ENCODE results near the gene AMZ1.
"Not testable (repeated sequence)": the region's sequence is repeated elsewhere in the genome, so short reads cannot be mapped to it uniquely, and the experiment has no call there.

AMZ1 gene

DNA sequence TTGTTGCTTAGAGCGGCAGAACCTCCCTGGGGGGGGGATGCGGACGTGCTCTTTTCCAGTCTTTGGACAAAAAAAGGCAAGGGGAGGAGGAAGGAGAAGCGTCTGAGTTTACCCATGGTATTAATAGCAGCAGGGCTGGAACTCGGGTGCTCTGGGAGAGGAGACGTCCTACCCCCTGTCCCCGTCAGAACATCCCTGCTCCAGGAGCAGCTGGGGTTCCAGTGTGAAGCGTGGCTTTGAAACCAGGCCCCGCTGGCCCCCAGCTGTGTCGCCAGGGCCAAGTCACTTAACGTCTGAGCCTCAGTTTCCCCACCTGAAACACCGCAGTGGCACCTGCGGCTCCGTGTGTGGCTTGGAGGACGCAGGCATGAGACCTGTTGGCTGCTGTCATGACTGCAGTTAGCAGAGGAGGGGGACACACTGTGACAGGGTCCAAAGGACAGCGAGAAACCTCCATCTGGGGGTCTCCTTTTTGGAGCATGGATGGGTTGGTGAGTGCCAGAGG is 1.4 kb downstream of the AMZ1 start:
- TF ChIP-seq, protein P1, sequence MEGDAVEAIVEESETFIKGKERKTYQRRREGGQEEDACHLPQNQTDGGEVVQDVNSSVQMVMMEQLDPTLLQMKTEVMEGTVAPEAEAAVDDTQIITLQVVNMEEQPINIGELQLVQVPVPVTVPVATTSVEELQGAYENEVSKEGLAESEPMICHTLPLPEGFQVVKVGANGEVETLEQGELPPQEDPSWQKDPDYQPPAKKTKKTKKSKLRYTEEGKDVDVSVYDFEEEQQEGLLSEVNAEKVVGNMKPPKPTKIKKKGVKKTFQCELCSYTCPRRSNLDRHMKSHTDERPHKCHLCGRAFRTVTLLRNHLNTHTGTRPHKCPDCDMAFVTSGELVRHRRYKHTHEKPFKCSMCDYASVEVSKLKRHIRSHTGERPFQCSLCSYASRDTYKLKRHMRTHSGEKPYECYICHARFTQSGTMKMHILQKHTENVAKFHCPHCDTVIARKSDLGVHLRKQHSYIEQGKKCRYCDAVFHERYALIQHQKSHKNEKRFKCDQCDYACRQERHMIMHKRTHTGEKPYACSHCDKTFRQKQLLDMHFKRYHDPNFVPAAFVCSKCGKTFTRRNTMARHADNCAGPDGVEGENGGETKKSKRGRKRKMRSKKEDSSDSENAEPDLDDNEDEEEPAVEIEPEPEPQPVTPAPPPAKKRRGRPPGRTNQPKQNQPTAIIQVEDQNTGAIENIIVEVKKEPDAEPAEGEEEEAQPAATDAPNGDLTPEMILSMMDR (IDR thresholded peaks at IDR 0.05; ENCODE audit: borderline replicate concordance, insufficient read depth, low read depth, low read length) = no peak
- peak overlapping the region; percentile 78 for H3K4me3 ChIP-seq (ENCODE audit: low read depth, low read length)

DNA sequence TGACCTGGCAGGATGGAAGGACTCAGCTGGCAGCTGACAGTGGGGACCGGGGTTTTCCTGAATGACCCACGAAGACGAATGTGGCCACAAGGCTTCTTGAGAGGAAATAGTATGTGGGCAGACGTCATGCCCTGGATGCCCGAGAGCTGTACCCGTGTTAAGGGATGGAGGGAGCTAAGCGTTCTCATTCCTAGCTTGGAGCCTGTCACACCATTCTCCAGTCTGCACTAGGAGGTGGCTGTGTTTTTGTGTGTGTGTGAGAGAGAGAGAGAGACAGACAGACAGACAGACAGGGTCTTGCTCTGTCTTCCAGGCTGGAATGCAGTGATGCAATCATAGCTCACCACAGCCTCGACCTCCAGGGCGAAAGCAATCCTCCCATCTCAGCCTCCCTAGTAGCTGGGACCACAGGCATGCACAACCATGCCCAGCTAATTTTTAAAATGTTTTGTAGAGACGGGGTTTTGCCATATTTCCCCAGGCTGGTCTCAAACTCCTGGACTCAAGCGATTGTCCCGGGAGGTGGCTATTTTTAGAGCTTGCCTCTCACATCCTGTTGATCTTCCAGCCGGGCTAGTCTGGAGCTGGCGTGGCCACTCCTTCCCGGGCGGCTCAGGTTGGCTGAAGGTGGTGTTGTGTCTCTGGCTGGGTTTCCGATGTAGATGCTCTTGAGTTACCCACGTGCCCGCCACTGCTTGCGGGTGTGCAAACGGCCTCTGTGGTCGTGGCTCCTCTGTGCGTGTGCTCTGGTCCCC is 2.1 kb downstream of the AMZ1 start:
- TF ChIP-seq, protein P1 (IDR thresholded peaks at IDR 0.05; ENCODE audit: borderline replicate concordance, insufficient read depth, low read depth, low read length) = no peak

DNA sequence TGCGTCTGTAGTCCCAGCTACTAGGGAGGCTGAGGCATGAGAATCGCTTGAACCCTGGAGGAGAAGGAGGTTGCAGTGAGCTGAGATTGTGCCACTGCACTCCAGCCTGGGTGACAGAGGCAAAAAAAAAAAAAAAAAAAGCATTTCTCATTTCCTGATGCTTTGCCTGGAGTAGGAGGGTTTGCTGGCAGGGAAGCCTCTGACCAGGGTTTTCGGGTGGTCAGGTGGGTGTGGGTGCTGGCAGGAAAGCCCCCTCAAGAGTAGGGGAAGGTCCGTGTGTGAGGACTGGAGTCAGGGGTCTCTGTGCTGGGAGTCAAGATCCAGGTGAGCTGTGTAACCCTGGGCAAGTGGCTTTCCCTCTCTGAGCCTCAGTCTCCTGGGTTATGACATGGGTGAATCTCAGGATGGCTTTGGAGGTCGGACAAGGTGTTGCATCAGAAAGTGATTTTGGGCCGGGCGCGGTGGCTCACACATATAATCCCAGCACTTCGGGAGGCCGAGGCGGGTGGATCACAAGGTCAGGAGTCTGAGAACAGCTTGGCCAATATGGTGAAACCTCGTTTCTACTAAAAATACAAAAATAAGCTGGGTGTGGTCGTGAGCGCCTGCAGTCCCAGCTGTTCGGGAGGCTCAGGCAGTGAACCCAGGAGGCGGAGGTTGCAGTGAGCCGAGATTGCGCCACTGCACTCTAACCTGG is 3.2 kb downstream of the AMZ1 start:
- H3K4me3 ChIP-seq (ENCODE audit: low read depth, low read length) = no peak overlapping the region
- TF ChIP-seq, protein P1 (IDR thresholded peaks at IDR 0.05; ENCODE audit: borderline replicate concordance, insufficient read depth, low read depth, low read length) = no peak

More for the DNA sequence above, 2.1 kb downstream of the AMZ1 start:
- peak overlapping the region; percentile 1 for H3K4me3 ChIP-seq (ENCODE audit: low read depth, low read length)

DNA sequence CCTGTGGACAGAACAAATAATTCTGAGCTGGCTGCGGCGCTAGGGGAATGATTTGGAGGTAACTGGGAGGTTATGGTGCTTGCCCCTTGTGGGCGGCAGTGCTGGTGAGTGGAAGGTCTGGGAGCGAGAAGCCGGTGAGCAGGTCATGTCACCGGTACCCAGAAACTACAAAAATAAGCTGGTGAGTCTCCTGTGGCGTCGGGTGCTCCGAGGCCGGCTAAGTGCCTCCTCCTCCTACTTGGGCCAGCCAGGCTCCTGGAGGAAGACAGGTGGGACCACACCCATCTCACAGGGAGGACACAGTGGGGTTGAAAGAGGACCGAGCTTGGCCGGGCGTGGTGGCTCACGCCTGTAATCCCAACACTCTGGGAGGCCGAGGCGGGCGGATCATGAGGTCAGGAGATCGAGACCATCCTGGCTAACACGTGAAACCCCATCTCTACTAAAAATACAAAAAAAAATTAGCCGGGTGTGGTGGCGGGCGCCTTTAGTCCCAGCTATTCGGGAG is 4.0 kb downstream of the AMZ1 start:
- H3K4me3 ChIP-seq (ENCODE audit: low read depth, low read length) = not testable (repeated sequence)

DNA sequence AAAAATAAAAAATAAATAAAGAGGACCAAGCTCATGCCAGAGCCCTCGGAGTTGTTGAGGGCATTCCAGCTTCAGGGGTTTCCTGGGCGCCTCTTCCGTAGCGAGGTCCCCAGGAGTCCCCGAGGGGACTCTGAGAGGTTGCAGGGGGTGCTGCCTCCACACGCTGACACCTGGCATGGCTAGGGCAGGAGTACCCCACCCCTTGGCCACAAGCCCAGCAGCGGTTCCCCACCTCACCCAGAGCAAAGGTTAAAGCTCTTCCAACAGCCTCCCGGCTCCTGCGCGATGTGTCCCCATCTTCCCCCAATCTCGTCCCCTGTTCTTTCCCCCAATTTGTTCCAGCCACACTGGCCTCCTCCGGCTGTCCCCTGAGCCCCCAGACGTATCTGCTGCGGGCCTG is 4.5 kb downstream of the AMZ1 start:
- no peak overlapping the region for H3K4me3 ChIP-seq (ENCODE audit: low read depth, low read length)
- TF ChIP-seq, protein P1 (IDR thresholded peaks at IDR 0.05; ENCODE audit: borderline replicate concordance, insufficient read depth, low read depth, low read length) = no peak

DNA sequence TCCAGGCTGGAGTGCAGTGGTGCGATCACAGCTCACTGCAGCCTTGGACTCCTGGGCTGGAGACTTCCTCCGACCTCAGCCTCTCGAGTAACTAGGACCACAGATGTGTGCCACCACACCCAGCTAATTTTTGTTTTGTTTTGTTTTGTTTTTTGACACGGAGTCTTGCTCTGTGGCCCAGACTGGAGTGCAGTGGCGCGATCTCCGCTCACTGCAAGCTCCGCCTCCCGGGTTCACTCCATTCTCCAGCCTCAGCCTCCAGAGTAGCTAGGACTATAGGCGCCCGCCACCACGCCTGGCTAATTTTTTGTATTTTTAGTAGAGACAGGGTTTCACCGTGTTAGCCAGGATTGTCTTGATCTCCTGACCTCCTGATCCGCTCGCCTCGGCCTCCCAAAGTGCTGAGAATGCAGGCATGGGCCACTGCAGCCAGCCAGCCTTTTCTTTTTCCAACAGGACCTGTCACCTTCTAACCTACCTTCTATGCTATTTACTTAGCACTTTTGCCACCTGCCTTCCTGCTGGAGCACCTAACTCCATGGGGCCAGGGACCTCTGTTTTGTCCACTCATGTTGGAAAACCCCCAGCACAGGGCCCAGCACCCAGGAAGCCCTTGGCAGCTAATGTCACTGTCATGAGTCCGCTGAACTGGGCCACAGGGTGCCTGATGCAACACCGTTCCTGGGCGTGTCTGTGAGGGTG is 5.6 kb downstream of the AMZ1 start:
- H3K4me3 ChIP-seq (ENCODE audit: low read depth, low read length) = not testable (repeated sequence)

DNA sequence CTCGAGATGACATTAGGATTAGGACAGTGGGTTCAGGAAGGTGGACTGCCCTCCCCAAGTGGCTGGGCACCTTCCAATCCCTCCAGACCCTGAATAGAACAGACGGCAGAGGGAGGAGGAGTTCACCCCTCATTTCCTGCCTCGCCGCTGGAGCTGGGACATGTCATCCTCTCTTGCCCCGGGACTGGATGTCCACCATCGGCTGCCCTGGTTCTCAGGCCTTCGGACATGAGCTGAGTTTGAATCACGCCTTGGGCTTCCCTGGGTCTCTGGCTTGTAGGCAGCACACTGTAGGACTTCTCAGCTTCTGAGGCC is 6.1 kb downstream of the AMZ1 start:
- not testable (repeated sequence) for H3K4me3 ChIP-seq (ENCODE audit: low read depth, low read length)

DNA sequence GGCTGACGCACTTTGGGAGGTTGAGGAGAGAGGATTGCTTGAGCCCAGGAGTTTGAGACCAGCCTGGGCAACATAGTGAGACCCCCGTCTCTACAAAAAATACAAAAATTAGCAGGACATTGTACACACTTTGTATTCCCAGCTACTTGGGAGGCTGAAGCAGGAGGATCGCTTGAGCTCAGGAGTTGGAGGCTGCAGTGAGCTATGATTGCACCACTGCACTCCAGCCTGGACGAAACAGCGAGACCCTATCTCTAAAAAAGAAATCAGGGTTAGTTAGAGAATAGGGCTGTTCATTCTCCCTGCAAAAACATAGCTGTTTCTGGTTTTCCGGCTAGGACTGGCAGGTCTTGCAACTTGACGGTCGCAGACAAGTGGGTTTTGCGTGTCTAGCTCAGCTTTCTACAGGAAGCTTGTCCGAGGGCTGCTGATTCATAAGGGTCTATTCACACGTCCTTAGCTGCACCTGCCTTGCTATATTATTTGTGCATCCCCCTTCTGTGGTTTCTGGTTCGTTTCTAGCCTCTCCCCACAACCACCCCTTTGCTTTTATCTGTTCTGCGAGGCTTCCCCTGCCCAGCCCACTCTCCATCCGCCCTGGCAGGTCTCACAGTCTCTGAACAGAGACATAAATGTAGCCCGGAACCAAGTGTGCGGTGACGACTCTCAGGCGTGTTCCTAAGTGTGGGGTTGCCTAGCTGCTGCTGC is 10.7 kb downstream of the AMZ1 start:
- no peak overlapping the region for H3K4me3 ChIP-seq (ENCODE audit: low read depth, low read length)
- TF ChIP-seq, protein P1 (IDR thresholded peaks at IDR 0.05; ENCODE audit: borderline replicate concordance, insufficient read depth, low read depth, low read length) = no peak

Data from GM12875 (cell line).